GM23248 (cell line): ENCODE results near the gene SLC13A4. TPM values are rescaled to one million over a fixed set of nuclear protein-coding genes. Genes with fewer than 3 reads are reported as not detected.

Experiments used
- DNase-seq: peaks from one replicate; pipeline ENCODE4 v3.0.0-alpha.2; 2015
- H2AFZ ChIP-seq: fragments of 200-600 bp; sonication (generic); 2 replicates; pipeline ENCODE4 v1.6.1; 2016; ENCODE audit warnings: antibody characterized with exemption
- H3F3A ChIP-seq: fragments of 200-600 bp; sonication (generic); 2 replicates; pipeline ENCODE4 v1.6.1; 2016; ENCODE audit warnings: mild to moderate bottlenecking, antibody characterized with exemption, mixed run types; ENCODE audit not compliant: insufficient read depth
- H3K27ac ChIP-seq: fragments of 200-600 bp; sonication (generic); 2 replicates; pipeline ENCODE4 v1.5.1; 2016; ENCODE audit warnings: mild to moderate bottlenecking
- H3K27me3 ChIP-seq: fragments of 200-600 bp; sonication (generic); replicated peaks from 2 replicates; pipeline ENCODE4 v1.6.1; 2016; ENCODE audit warnings: mild to moderate bottlenecking; ENCODE audit not compliant: insufficient read depth
- H3K36me3 ChIP-seq: fragments of 200-600 bp; sonication (generic); 2 replicates; pipeline ENCODE4 v1.6.1; 2016; ENCODE audit warnings: low read depth, mild to moderate bottlenecking
- H3K4me1 ChIP-seq: fragments of 200-600 bp; sonication (generic); 2 replicates; pipeline ENCODE4 v1.6.1; 2016; ENCODE audit warnings: mild to moderate bottlenecking; ENCODE audit not compliant: insufficient read depth
- H3K4me2 ChIP-seq: fragments of 200-600 bp; sonication (generic); one replicate; pipeline ENCODE4 v1.6.1; 2016; ENCODE audit warnings: mild to moderate bottlenecking; ENCODE audit not compliant: unreplicated experiment
- H3K4me3 ChIP-seq: fragments of 200-600 bp; sonication (generic); 2 replicates; pipeline ENCODE4 v1.5.1; 2016; ENCODE audit warnings: mild to moderate bottlenecking
- H3K79me2 ChIP-seq: fragments of 200-600 bp; sonication (generic); 2 replicates; pipeline ENCODE4 v1.6.1; 2016; ENCODE audit warnings: mild to moderate bottlenecking; ENCODE audit not compliant: insufficient read depth
- H3K9ac ChIP-seq: fragments of 200-600 bp; sonication (generic); 2 replicates; pipeline ENCODE4 v1.6.1; 2016; ENCODE audit warnings: mild to moderate bottlenecking
- H3K9me2 ChIP-seq: fragments of 200-600 bp; sonication (generic); 2 replicates; pipeline ENCODE4 v1.6.1; 2016; ENCODE audit warnings: mixed run types, mild to moderate bottlenecking, moderate library complexity; ENCODE audit not compliant: insufficient read depth
- H3K9me3 ChIP-seq: fragments of 200-600 bp; sonication (generic); one replicate; pipeline ENCODE4 v1.6.1; 2017; ENCODE audit warnings: low read depth
- H4K20me1 ChIP-seq: fragments of 200-600 bp; sonication (generic); 2 replicates; pipeline ENCODE4 v1.6.0; 2016; ENCODE audit not compliant: insufficient read depth
- EZH2 ChIP-seq: fragments of 200-600 bp; sonication (generic); IDR thresholded peaks from 2 replicates; pipeline ENCODE4 v1.6.1; 2018; ENCODE audit warnings: antibody characterized with exemption, mild to moderate bottlenecking; ENCODE audit not compliant: insufficient read depth, poor library complexity, severe bottlenecking
- EZH2phosphoT487 ChIP-seq: fragments of 200-600 bp; sonication (generic); IDR thresholded peaks from 2 replicates; pipeline ENCODE4 v1.6.1; 2018; ENCODE audit warnings: antibody characterized with exemption, moderate library complexity, mild to moderate bottlenecking, low read depth; ENCODE audit not compliant: insufficient read depth
- WGBS, 2 experiments: methylation state at CpG; one replicate each; pipeline ENCODE4 v1.1.6; 2015 to 2017; ENCODE audit warnings: low lambda C conversion rate in 2 of 2, low coverage in 1 of 2; ENCODE audit errors: missing lambda C conversion rate in 2 of 2; 5-methylcytosine and 5-hydroxymethylcytosine counted together
- in situ Hi-C: fragments of 300-500 bp; cut with MboI; formaldehyde crosslinking; loops from 2 replicates; pipeline ENCODE4 v1.15.0; 2020
- polyA plus RNA-seq: library from polyadenylated mRNA; unstranded; fragments of >200 nt; fragmentation: Nextera tagmentation; extraction: Ambion mirVana; gene quantifications from 2 replicates; pipeline ENCODE4 v1.2.1, GENCODE V29; 2016
- total RNA-seq: library from RNA; depleted of rRNA; stranded (reverse); fragments of >200 nt; shearing (Covaris generic); gene quantifications from 2 replicates; pipeline ENCODE4 v1.2.3, GENCODE V29; 2014

SLC13A4 gene
- total and polyA plus RNA-seq, 2 experiments from 2014 or later, result 0.11 to 1.9 TPM

DNA sequence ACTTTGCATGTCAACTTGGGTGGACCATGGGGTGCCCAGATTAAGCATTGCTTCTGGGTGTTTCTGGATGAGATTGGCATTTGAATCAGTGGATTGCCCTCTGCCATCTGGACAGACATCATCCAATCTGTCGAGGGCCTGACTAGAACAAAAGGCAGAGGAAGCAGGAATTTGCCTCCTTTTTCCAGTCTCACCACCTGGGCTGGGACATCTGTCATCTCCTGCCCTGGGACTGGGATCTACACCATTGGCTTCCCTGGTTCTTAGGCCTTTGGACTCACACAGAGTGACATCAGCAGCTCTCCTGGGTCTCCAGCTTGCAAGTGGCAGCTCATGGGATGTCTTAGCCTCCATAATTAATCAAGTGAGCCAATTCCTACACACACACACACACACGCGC, 10.3 kb downstream of the SLC13A4 start:
- Histone ChIP-seq H4K20me1 (no peaks in the 10 kb centered on the region), H3K9me2 (no peaks in the 10 kb centered on the region), H3K4me2 (no peak overlapping the region), H3K27ac (no peak overlapping the region), H2AFZ (no peak overlapping the region), H3K9me3 (no peaks in the 10 kb centered on the region), H3F3A (peaks cover 26% of the 10 kb centered on the region), H3K79me2 (no peaks in the 10 kb centered on the region), H3K4me3 (no peak overlapping the region), H3K9ac (no peak overlapping the region), H3K4me1 (peaks cover 32% of the 10 kb centered on the region), H3K27me3 (no peaks in the 10 kb centered on the region), H3K36me3 (no peaks in the 10 kb centered on the region)
- in situ Hi-C loops, result no loop called here
- no peak for DNase-seq
- no peak for TF ChIP-seq EZH2
- TF ChIP-seq EZH2phosphoT487, result no peak
- WGBS, 2 experiments, result 85 to 93% methylated on average over 3 of the region's 3 CpGs

- Histone ChIP-seq H3K9me3 (no peaks in the 10 kb centered on the region), H2AFZ (no peak overlapping the region), H4K20me1 (no peaks in the 10 kb centered on the region), H3K36me3 (no peaks in the 10 kb centered on the region), H3F3A (peaks cover 26% of the 10 kb centered on the region), H3K27ac (peak overlapping the region; percentile 36), H3K4me2 (peak overlapping the region; percentile 11), H3K9ac (no peak overlapping the region), H3K4me1 (peaks cover 32% of the 10 kb centered on the region), H3K27me3 (no peaks in the 10 kb centered on the region), H3K79me2 (no peaks in the 10 kb centered on the region), H3K4me3 (no peak overlapping the region), H3K9me2 (no peaks in the 10 kb centered on the region)
- WGBS, 2 experiments, result 12 to 16% methylated on average over 9 of the region's 9 CpGs
- DNase-seq, result peak; percentile 87
- no peak for TF ChIP-seq EZH2phosphoT487
- TF ChIP-seq EZH2, result no peak
- in situ Hi-C loops, result no loop called here
Observed at GRCh38 chr7:135716677-135717238, 11.2 kb downstream of the SLC13A4 start.

- Histone ChIP-seq H3K9me2 (no peaks in the 10 kb centered on the region), H3F3A (peaks cover 30% of the 10 kb centered on the region), H3K9ac (no peak overlapping the region), H3K36me3 (no peaks in the 10 kb centered on the region), H3K4me3 (no peak overlapping the region), H2AFZ (no peak overlapping the region), H3K27me3 (no peaks in the 10 kb centered on the region), H3K79me2 (no peaks in the 10 kb centered on the region), H3K4me2 (no peak overlapping the region), H3K9me3 (no peaks in the 10 kb centered on the region), H3K27ac (no peak overlapping the region; the same call in 1 of the 2 replicates), H3K4me1 (peaks cover 32% of the 10 kb centered on the region), H4K20me1 (no peaks in the 10 kb centered on the region)
- WGBS, 2 experiments, result 17 to 45% methylated on average over 1 of the region's 1 CpG
- no peak for TF ChIP-seq EZH2phosphoT487
- no peak for TF ChIP-seq EZH2
- in situ Hi-C loops, result no loop called here
- DNase-seq, result no peak
Observed at GRCh38 chr7:135715673-135716072, 12.3 kb downstream of the SLC13A4 start.

DNA sequence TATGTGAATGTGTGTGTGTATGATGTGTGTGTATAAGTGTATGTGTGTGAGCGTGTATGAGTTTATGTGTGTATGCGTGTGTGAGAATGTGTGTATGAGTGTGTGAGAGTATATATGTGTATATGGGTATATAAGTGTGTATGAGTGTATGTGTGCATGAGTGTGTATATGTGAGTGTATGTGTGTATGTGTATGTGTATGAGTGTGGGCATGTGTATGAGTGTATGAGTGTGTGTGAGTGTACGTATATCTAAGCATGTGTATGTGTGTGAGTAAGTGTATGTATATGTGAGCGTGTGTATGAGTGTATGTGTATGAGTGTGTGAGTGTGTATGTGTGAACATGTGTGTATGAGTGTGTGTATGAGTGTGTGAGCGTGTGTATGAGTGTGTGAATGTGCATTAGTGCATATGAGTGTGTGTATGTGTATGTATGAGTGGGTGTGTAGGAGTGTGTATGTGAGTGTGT, 12.9 kb downstream of the SLC13A4 start:
- Histone ChIP-seq H3K27me3 (no peaks in the 10 kb centered on the region), H3K27ac (peak overlapping the region; percentile 81), H3K4me1 (peaks cover 32% of the 10 kb centered on the region), H3K9me3 (no peaks in the 10 kb centered on the region), H3K9ac (no peak overlapping the region), H3K36me3 (no peaks in the 10 kb centered on the region), H4K20me1 (no peaks in the 10 kb centered on the region), H3K4me3 (no peak overlapping the region), H3K9me2 (no peaks in the 10 kb centered on the region), H3K4me2 (no peak overlapping the region), H2AFZ (no peak overlapping the region), H3K79me2 (no peaks in the 10 kb centered on the region), H3F3A (peaks cover 30% of the 10 kb centered on the region)
- TF ChIP-seq EZH2phosphoT487, result no peak
- no peak for TF ChIP-seq EZH2
- in situ Hi-C loops, result no loop called here
- no peak for DNase-seq
- WGBS, 2 experiments, result 85 to 91% methylated on average over 5 of the region's 5 CpGs
